Measurements from ENCODE around the gene CMTM2.

CMTM2 gene

GRCh38 chr16:66539623-66540469 lies 39.4 kb upstream of the CMTM2 start:
- no peak for TF ChIP-seq CTCF (IDR thresholded peaks at IDR 0.05; ENCODE audit: insufficient read depth, low read depth, low read length, missing control alignments)
- H3K4me3 ChIP-seq (ENCODE audit: low read length) = no peak overlapping the region
- DNase-seq (ENCODE audit: low read depth) = peak; percentile 39

GRCh38 chr16:66541388-66542355 lies 37.6 kb upstream of the CMTM2 start:
- DNase-seq (ENCODE audit: low read depth) = no peak
- TF ChIP-seq CTCF (IDR thresholded peaks at IDR 0.05; ENCODE audit: insufficient read depth, low read depth, low read length, missing control alignments) = no peak
- no peak overlapping the region for H3K4me3 ChIP-seq (ENCODE audit: low read length)

GRCh38 chr16:66542396-66542795 lies 36.9 kb upstream of the CMTM2 start:
- TF ChIP-seq CTCF (IDR thresholded peaks at IDR 0.05; ENCODE audit: insufficient read depth, low read depth, low read length, missing control alignments) = no peak
- H3K4me3 ChIP-seq (ENCODE audit: low read length) = no peak overlapping the region
- DNase-seq (ENCODE audit: low read depth) = no peak

- TF ChIP-seq CTCF (IDR thresholded peaks at IDR 0.05; ENCODE audit: insufficient read depth, low read depth, low read length, missing control alignments) = no peak
- no peak for DNase-seq (ENCODE audit: low read depth)
Measured at GRCh38 chr16:66543541-66543940, 35.7 kb upstream of the CMTM2 start.

GRCh38 chr16:66544016-66544757 lies 35.1 kb upstream of the CMTM2 start:
- no peak for TF ChIP-seq CTCF (IDR thresholded peaks at IDR 0.05; ENCODE audit: insufficient read depth, low read depth, low read length, missing control alignments)
- no peak for DNase-seq (ENCODE audit: low read depth)
- no peak overlapping the region for H3K4me3 ChIP-seq (ENCODE audit: low read length)

More at GRCh38 chr16:66543541-66543940, 35.7 kb upstream of the CMTM2 start:
- H3K4me3 ChIP-seq (ENCODE audit: low read length) = no peak overlapping the region

All from epithelial cell of esophagus (primary cell).